A549 (cell line): ENCODE measurements around the gene DPYSL4. TPM values are rescaled to one million over a fixed set of nuclear protein-coding genes. Genes with fewer than 3 reads are reported as not detected.
A peak's percentile ranks its signal among the peaks of the same experiment; 100 is the strongest.

Source experiments
- ATAC-seq, 2 experiments: fragments of 200-7000 bp in 1 of 2; fragments of >200 bp in 1 of 2; cut with Nextera tagmentation in 1 of 2; cut with Tn5 transposase in 1 of 2; 3 replicates each; pipeline versions ENCODE4 v1.8.0 to v1.9.1; 2018 to 2020; ENCODE audit warnings: mild to moderate bottlenecking in 1 of 2, moderate library complexity in 1 of 2
- CTCF ChIA-PET: fragments of 300-600 bp; sonication (Branson Sonifier 250); formaldehyde crosslinking; extraction: SDS; loops from one replicate; lab custom pipeline; 2021; ENCODE audit warnings: antibody characterized with exemption, inconsistent platforms; lab: Yijun Ruan, JAX
- POLR2A ChIA-PET: fragments of 350-600 bp; formaldehyde crosslinking; extraction: SDS; loops from one replicate; lab custom pipeline; 2021; ENCODE audit warnings: antibody characterized with exemption, inconsistent platforms; lab: Yijun Ruan, JAX
- DNase-seq, 2 experiments: peaks; one replicate each; pipeline versions ENCODE4 v3.0.0 to v3.0.0-alpha.2; 2011 to 2016; ENCODE audit warnings: low read depth in 1 of 2, low spot score in 1 of 2
- FAIRE-seq: peaks from 2 replicates; lab custom pipeline; 2011; peaks lifted over from hg19 to GRCh38; lab: Jason Lieb, UNC
- H3K27ac ChIP-seq, 2 experiments: fragments of >200 bp; sonication (Bioruptor Twin); formaldehyde crosslinking; 3 replicates each; pipeline ENCODE4 v1.5.1; 2016 to 2017
- H3K4me1 ChIP-seq: fragments of >200 bp; sonication (Bioruptor Twin); formaldehyde crosslinking; 3 replicates; pipeline ENCODE4 v1.6.1; 2016
- H3K4me2 ChIP-seq: fragments of >200 bp; sonication (Bioruptor Twin); formaldehyde crosslinking; 3 replicates; pipeline ENCODE4 v1.6.1; 2016
- H3K4me3 ChIP-seq: fragments of >200 bp; sonication (Bioruptor Twin); formaldehyde crosslinking; 3 replicates; pipeline ENCODE4 v1.5.1; 2016
- H3K9me3 ChIP-seq: fragments of >200 bp; sonication (Bioruptor Twin); formaldehyde crosslinking; 3 replicates; pipeline ENCODE4 v1.6.1; 2016
- BHLHE40 ChIP-seq: IDR thresholded peaks from 2 replicates; pipeline ENCODE4 v1.6.1; 2012; ENCODE audit warnings: low read depth, low read length, inconsistent platforms
- CBX2 ChIP-seq: fragments of 200-600 bp; sonication (generic); IDR thresholded peaks from 2 replicates; pipeline ENCODE4 v1.6.1; 2016; ENCODE audit warnings: low read depth, mild to moderate bottlenecking, borderline replicate concordance
- CBX8 ChIP-seq: fragments of 200-600 bp; sonication (generic); IDR thresholded peaks from 2 replicates; pipeline ENCODE4 v1.6.1; 2016
- CTCF ChIP-seq: fragments of >200 bp; sonication (Bioruptor Twin); formaldehyde crosslinking; IDR thresholded peaks from 3 replicates; pipeline ENCODE4 v1.5.1; 2016
- ESRRA ChIP-seq: fragments of 150-350 bp; IDR thresholded peaks from 2 replicates; pipeline ENCODE4 v1.6.1; 2014; ENCODE audit warnings: mild to moderate bottlenecking, low read length, borderline replicate concordance
- HDAC2 ChIP-seq: fragments of 200-600 bp; sonication (generic); IDR thresholded peaks from 2 replicates; pipeline ENCODE4 v1.6.1; 2016
- HES2 ChIP-seq: fragments of >200 bp; sonication (Bioruptor Twin); formaldehyde crosslinking; IDR thresholded peaks from 2 replicates; pipeline ENCODE4 v1.6.1; 2016
- HEYL ChIP-seq: fragments of 250-450 bp; sonication (Bioruptor Pico); IDR thresholded peaks from 2 replicates; pipeline ENCODE4 v1.8.0; 2021; ENCODE audit warnings: mild to moderate bottlenecking, moderate library complexity
- HOXA7 ChIP-seq: fragments of 250-450 bp; sonication (Bioruptor Pico); IDR thresholded peaks from 2 replicates; pipeline ENCODE4 v1.5.0; 2020; ENCODE audit warnings: mild to moderate bottlenecking, moderate library complexity
- KDM1A ChIP-seq: fragments of 200-600 bp; sonication (generic); IDR thresholded peaks from 2 replicates; pipeline ENCODE4 v1.6.1; 2016; ENCODE audit warnings: low read depth, mild to moderate bottlenecking
- KDM5A ChIP-seq: fragments of 200-600 bp; sonication (generic); IDR thresholded peaks from 2 replicates; pipeline ENCODE4 v1.6.1; 2016; ENCODE audit warnings: antibody characterized with exemption, mild to moderate bottlenecking
- MAFK ChIP-seq: fragments of 450-650 bp; IDR thresholded peaks from 2 replicates; pipeline ENCODE4 v1.6.1; 2014; ENCODE audit not compliant: partially characterized antibody
- MAZ ChIP-seq: fragments of 150-350 bp; IDR thresholded peaks from 2 replicates; pipeline ENCODE4 v1.6.1; 2014; ENCODE audit warnings: antibody characterized with exemption, low read depth, low read length, borderline replicate concordance
- NPAS2 ChIP-seq: fragments of 250-450 bp; sonication (Bioruptor Pico); IDR thresholded peaks from 2 replicates; pipeline ENCODE4 v1.8.0; 2022; ENCODE audit warnings: mild to moderate bottlenecking, moderate library complexity, borderline replicate concordance
- NR3C1 ChIP-seq: fragments of >200 bp; sonication (Bioruptor Twin); formaldehyde crosslinking; IDR thresholded peaks from 3 replicates; pipeline ENCODE4 v1.6.1; 2017
- PBX3 ChIP-seq: IDR thresholded peaks from 2 replicates; pipeline ENCODE4 v1.6.1; 2012
- RARB ChIP-seq: fragments of 250-450 bp; sonication (Bioruptor Pico); IDR thresholded peaks from 2 replicates; pipeline ENCODE4 v1.8.0; 2021; ENCODE audit warnings: mild to moderate bottlenecking, moderate library complexity
- RFX5 ChIP-seq: fragments of 450-650 bp; IDR thresholded peaks from 2 replicates; pipeline ENCODE4 v1.7.1; 2014; ENCODE audit warnings: antibody characterized with exemption, mild to moderate bottlenecking, moderate library complexity
- SMC3 ChIP-seq: fragments of >200 bp; sonication (Bioruptor Twin); formaldehyde crosslinking; IDR thresholded peaks from 3 replicates; pipeline ENCODE4 v1.6.1; 2018; ENCODE audit warnings: inconsistent platforms
- TFCP2L1 ChIP-seq: fragments of 250-450 bp; sonication (Bioruptor Pico); IDR thresholded peaks from 2 replicates; pipeline ENCODE4 v1.5.0; 2021; ENCODE audit warnings: mild to moderate bottlenecking
- USF2 ChIP-seq: fragments of 450-650 bp; IDR thresholded peaks from 2 replicates; pipeline ENCODE4 v1.6.1; 2014; ENCODE audit warnings: antibody characterized with exemption
- ZNF302 ChIP-seq: fragments of 250-450 bp; sonication (Bioruptor Pico); IDR thresholded peaks from 2 replicates; pipeline ENCODE4 v1.9.0; 2021; ENCODE audit warnings: inconsistent platforms, mild to moderate bottlenecking, moderate library complexity
- ZSCAN20 ChIP-seq: fragments of 250-450 bp; sonication (Bioruptor Pico); IDR thresholded peaks from 2 replicates; pipeline ENCODE4 v1.8.0; 2022; ENCODE audit warnings: mild to moderate bottlenecking, moderate library complexity
- WGBS: methylation state at CpG from one replicate; pipeline ENCODE4 v1.1.6; 2017; ENCODE audit errors: missing lambda C conversion rate; 5-methylcytosine and 5-hydroxymethylcytosine counted together
- polyA plus RNA-seq, 4 experiments: library from polyadenylated mRNA; depleted of rRNA in 3 of 4; stranded (reverse); fragments of >200 nt; fragmentation: RNase III in 1 of 4; extraction: RNeasy Plus Mini Kit Qiagen cat#74134 plus additional on column Dnase treatment in 1 of 4; gene quantifications; 2 replicates in 3 of 4; 3 replicates in 1 of 4; pipeline ENCODE4 v1.2.3, GENCODE V29; 2011 to 2017

The DPYSL4 gene
- polyA plus RNA-seq, 2 of the 4 experiments (the other 2 are of a cell fraction), result 2.9 to 14.1 TPM

GRCh38 chr10:132180736-132181135 lies 6.0 kb upstream of the DPYSL4 start:
- no peak for TF ChIP-seq SMC3
- no peak for TF ChIP-seq ESRRA
- TF ChIP-seq NR3C1, result no peak
- no peak for TF ChIP-seq CBX8
- TF ChIP-seq ZSCAN20 (CRISPR knock-in tag), result no peak
- TF ChIP-seq RARB (CRISPR knock-in tag), result no peak
- TF ChIP-seq BHLHE40, result no peak
- no peak for ATAC-seq
- no peak overlapping the region for H3K4me2 ChIP-seq
- H3K4me3 ChIP-seq, result no peak overlapping the region
- no peak for DNase-seq
- FAIRE-seq, result no peak
- H3K27ac ChIP-seq, result no peak overlapping the region
- ChIA-PET CTCF (no interaction called here), POLR2A (no interaction called here)
- H3K4me1 ChIP-seq, result peaks cover 38% of the 10 kb centered on the region
- H3K9me3 ChIP-seq, result no peaks in the 10 kb centered on the region
- WGBS, result 38% methylated on average over 14 of the region's 14 CpGs

GRCh38 chr10:132181691-132182425 lies 4.9 kb upstream of the DPYSL4 start:
- ChIA-PET CTCF (interaction anchor here (2.3 kb wide), 1 partner anchor 40 kb away, joined by 6 read pairs; no protein-coding TSS in a partner anchor), POLR2A (no interaction called here)
- TF ChIP-seq RFX5, result no peak
- no peak for TF ChIP-seq MAFK
- TF ChIP-seq HDAC2, result no peak
- no peak for TF ChIP-seq MAZ
- TF ChIP-seq ESRRA, result no peak
- no peak for TF ChIP-seq NPAS2
- no peak for TF ChIP-seq CBX2
- TF ChIP-seq KDM5A, result no peak
- TF ChIP-seq KDM1A, result no peak
- no peak for TF ChIP-seq PBX3
- TF ChIP-seq HES2, result no peak
- H3K4me2 ChIP-seq, result no peak overlapping the region
- no peak for DNase-seq
- 90% methylated on average over 25 of the region's 25 CpGs for WGBS
- no peak for ATAC-seq
- FAIRE-seq, result no peak
- H3K4me3 ChIP-seq, result no peak overlapping the region
- no peak overlapping the region for H3K27ac ChIP-seq
- peaks cover 33% of the 10 kb centered on the region for H3K4me1 ChIP-seq
- no peaks in the 10 kb centered on the region for H3K9me3 ChIP-seq

GRCh38 chr10:132182591-132182990 lies 4.2 kb upstream of the DPYSL4 start:
- CTCF ChIA-PET, result interaction anchor here (2.3 kb wide), 1 partner anchor 40 kb away, joined by 6 read pairs; no protein-coding TSS in a partner anchor
- FAIRE-seq (no peak), DNase-seq (no peak), ATAC-seq (no peak)
- H3K4me1 ChIP-seq, result peaks cover 33% of the 10 kb centered on the region
- no peaks in the 10 kb centered on the region for H3K9me3 ChIP-seq
- 87% methylated on average over 7 of the region's 7 CpGs for WGBS
- TF ChIP-seq HOXA7 (CRISPR knock-in tag) (no peak), ZNF302 (CRISPR knock-in tag) (no peak), TFCP2L1 (CRISPR knock-in tag) (no peak), RARB (CRISPR knock-in tag) (no peak), CBX2 (no peak), MAZ (no peak), KDM5A (no peak), USF2 (no peak), CTCF (no peak), HEYL (CRISPR knock-in tag) (no peak)
- POLR2A ChIA-PET, result no interaction called here
- no peak overlapping the region for H3K27ac ChIP-seq
- H3K4me2 ChIP-seq, result peak overlapping the region; percentile 39; the same call in 2 of the 3 replicates
- H3K4me3 ChIP-seq, result no peak overlapping the region
